IMR-90 (cell line): ENCODE results near the gene TLK2. TPM values are rescaled to one million over a fixed set of nuclear protein-coding genes. Genes with fewer than 3 reads are reported as not detected.

Source experiments
- ATAC-seq: fragments of 200-7000 bp; cut with Tn5 transposase; 2 replicates; pipeline ENCODE4 v1.9.1; 2020; ENCODE audit warnings: low read depth, mild to moderate bottlenecking, moderate library complexity
- BruUV-seq: library from RNA; stranded (reverse); fragments of 400-500 nt; replicated peaks from 2 replicates; lab custom pipeline; 2021; lab: Mats Ljungman, UMichigan
- CTCF ChIA-PET: fragments of 300-600 bp; formaldehyde crosslinking; extraction: SDS; loops from one replicate; lab custom pipeline; 2021; ENCODE audit warnings: antibody characterized with exemption; lab: Yijun Ruan, JAX
- POLR2A ChIA-PET: fragments of 300-600 bp; sonication (Branson Sonifier 250); formaldehyde crosslinking; loops from one replicate; lab custom pipeline; 2022; ENCODE audit warnings: antibody characterized with exemption; ENCODE audit not compliant: unreplicated experiment; lab: Charles Lee
- DNase-seq: peaks from one replicate; pipeline ENCODE4 v3.0.0; 2013
- H2AFZ ChIP-seq: replicated peaks from 2 replicates; pipeline ENCODE3; 2013; ENCODE audit warnings: low read length, mild to moderate bottlenecking; ENCODE audit not compliant: poor library complexity
- H2AK5ac ChIP-seq: 2 replicates; pipeline ENCODE4 v1.6.1; 2013; ENCODE audit warnings: low read depth, low read length, inconsistent platforms
- H2AK9ac ChIP-seq: replicated peaks from 2 replicates; pipeline ENCODE3; 2013; ENCODE audit warnings: mild to moderate bottlenecking, low read depth, low read length, moderate library complexity; ENCODE audit not compliant: poor library complexity
- H2BK120ac ChIP-seq: 2 replicates; pipeline ENCODE4 v1.6.1; 2013; ENCODE audit warnings: low read depth, low read length, inconsistent platforms
- H2BK15ac ChIP-seq: 3 replicates; pipeline ENCODE4 v1.6.1; 2013; ENCODE audit warnings: low read depth, low read length, inconsistent platforms
- H2BK20ac ChIP-seq: 2 replicates; pipeline ENCODE4 v1.6.1; 2013; ENCODE audit warnings: low read depth, mild to moderate bottlenecking, inconsistent platforms, low read length, moderate library complexity
- H2BK5ac ChIP-seq: 2 replicates; pipeline ENCODE4 v1.6.1; 2013; ENCODE audit warnings: mild to moderate bottlenecking, low read depth, low read length, inconsistent platforms; ENCODE audit not compliant: poor library complexity, severe bottlenecking
- H3K14ac ChIP-seq: replicated peaks from 2 replicates; pipeline ENCODE4 v1.6.1; 2013; ENCODE audit warnings: low read depth, low read length, inconsistent platforms
- H3K18ac ChIP-seq: 2 replicates; pipeline ENCODE4 v1.6.1; 2013; ENCODE audit warnings: low read depth, low read length, control low read depth
- H3K23ac ChIP-seq: 2 replicates; pipeline ENCODE4 v1.6.1; 2013; ENCODE audit warnings: low read depth, low read length, inconsistent platforms
- H3K27ac ChIP-seq: 2 replicates; pipeline ENCODE4 v1.5.1; 2013; ENCODE audit warnings: mild to moderate bottlenecking, control low read depth, low read length; ENCODE audit not compliant: insufficient read depth
- H3K27me3 ChIP-seq: 2 replicates; pipeline ENCODE4 v1.6.1; 2013; ENCODE audit warnings: low read length; ENCODE audit not compliant: control insufficient read depth, insufficient read depth
- H3K36me3 ChIP-seq: 2 replicates; pipeline ENCODE4 v1.6.1; 2013; ENCODE audit warnings: low read length, mixed read lengths; ENCODE audit not compliant: control insufficient read depth, insufficient read depth
- H3K4ac ChIP-seq: 2 replicates; pipeline ENCODE4 v1.6.1; 2013; ENCODE audit warnings: low read depth, low read length, inconsistent platforms
- H3K4me1 ChIP-seq: 2 replicates; pipeline ENCODE4 v1.6.1; 2013; ENCODE audit warnings: low read length, mixed read lengths; ENCODE audit not compliant: control insufficient read depth, insufficient read depth
- H3K4me2 ChIP-seq: 2 replicates; pipeline ENCODE4 v1.6.1; 2013; ENCODE audit warnings: low read depth, mild to moderate bottlenecking, control low read depth, low read length, moderate library complexity
- H3K4me3 ChIP-seq: 2 replicates; pipeline ENCODE4 v1.5.1; 2013; ENCODE audit warnings: low read depth, mild to moderate bottlenecking, control low read depth, low read length, moderate library complexity; ENCODE audit not compliant: insufficient read depth
- H3K56ac ChIP-seq: 2 replicates; pipeline ENCODE4 v1.6.1; 2013; ENCODE audit warnings: low read length, inconsistent platforms; ENCODE audit not compliant: insufficient read depth; ENCODE audit errors: extremely low read depth
- H3K79me1 ChIP-seq, 2 experiments: 2 replicates each; pipeline ENCODE4 v1.6.1; 2013; ENCODE audit warnings: low read length in 2 of 2, inconsistent platforms in 1 of 2, low read depth in 1 of 2
- H3K9ac ChIP-seq: 2 replicates; pipeline ENCODE4 v1.6.1; 2013; ENCODE audit warnings: low read depth, low read length, control low read depth
- H3K9me1 ChIP-seq: 2 replicates; pipeline ENCODE4 v1.6.1; 2013; ENCODE audit warnings: low read length, inconsistent platforms; ENCODE audit not compliant: insufficient read depth
- H3K9me3 ChIP-seq: 2 replicates; pipeline ENCODE4 v1.6.1; 2013; ENCODE audit warnings: low read length; ENCODE audit not compliant: control insufficient read depth, insufficient read depth
- H4K20me1 ChIP-seq: 2 replicates; pipeline ENCODE4 v1.6.1; 2013; ENCODE audit warnings: low read length, inconsistent platforms; ENCODE audit not compliant: insufficient read depth
- H4K5ac ChIP-seq: 2 replicates; pipeline ENCODE4 v1.6.1; 2013; ENCODE audit warnings: mild to moderate bottlenecking, low read depth, low read length, control low read depth
- H4K8ac ChIP-seq, 2 experiments: 2 replicates each; pipeline ENCODE4 v1.6.1; 2013; ENCODE audit warnings: low read depth in 2 of 2, low read length in 2 of 2, control low read depth in 1 of 2, inconsistent platforms in 1 of 2
- H4K91ac ChIP-seq: 2 replicates; pipeline ENCODE4 v1.6.1; 2013; ENCODE audit warnings: low read depth, low read length, inconsistent platforms; ENCODE audit not compliant: insufficient read depth
- BHLHE40 ChIP-seq: fragments of 150-350 bp; IDR thresholded peaks from 2 replicates; pipeline ENCODE4 v1.6.1; 2016; ENCODE audit warnings: mild to moderate bottlenecking, low read depth, low read length
- CEBPB ChIP-seq: IDR thresholded peaks from 2 replicates; pipeline ENCODE4 v1.6.1; 2012; ENCODE audit warnings: low read depth, low read length, improper control_type of control experiment
- FOS ChIP-seq: fragments of 150-350 bp; IDR thresholded peaks from 2 replicates; pipeline ENCODE4 v1.6.1; 2016; ENCODE audit warnings: low read depth, low read length
- MAFK ChIP-seq: IDR thresholded peaks from 2 replicates; pipeline ENCODE4 v1.6.1; 2012; ENCODE audit warnings: low read depth, low read length, improper control_type of control experiment
- MAZ ChIP-seq: IDR thresholded peaks from 2 replicates; pipeline ENCODE4 v1.6.1; 2012; ENCODE audit warnings: low read depth, mild to moderate bottlenecking, low read length, improper control_type of control experiment, moderate library complexity, borderline replicate concordance
- MXI1 ChIP-seq: IDR thresholded peaks from 2 replicates; pipeline ENCODE4 v1.6.1; 2012; ENCODE audit warnings: low read depth, mild to moderate bottlenecking, low read length, moderate library complexity, borderline replicate concordance
- POLR2A ChIP-seq: IDR thresholded peaks from 2 replicates; pipeline ENCODE4 v1.6.1; 2012; ENCODE audit warnings: mild to moderate bottlenecking, low read depth, low read length
- RCOR1 ChIP-seq: IDR thresholded peaks from 2 replicates; pipeline ENCODE4 v1.6.1; 2012; ENCODE audit warnings: mild to moderate bottlenecking, low read length, improper control_type of control experiment; ENCODE audit not compliant: insufficient replicate concordance
- RFX5 ChIP-seq: IDR thresholded peaks from 2 replicates; pipeline ENCODE4 v1.8.0; 2012; ENCODE audit warnings: low read depth, mild to moderate bottlenecking, low read length, moderate library complexity
- WGBS, 2 experiments: methylation state at CpG; one replicate each; pipeline versions ENCODE4 v1.1.5 to v1.1.7; 2013; ENCODE audit warnings: missing lambda C conversion rate in 2 of 2; ENCODE audit not compliant: insufficient read length in 1 of 2; ENCODE audit errors: extremely low coverage in 2 of 2; 5-methylcytosine and 5-hydroxymethylcytosine counted together
- dilution Hi-C: fragments of 300-500 bp; cut with HindIII; formaldehyde crosslinking; loops from one replicate; pipeline ENCODE4 v1.14.3; 2018; ENCODE audit warnings: low sequenced_read_pairs; ENCODE audit not compliant: unreplicated experiment
- in situ Hi-C: fragments of 300-500 bp; cut with MboI; formaldehyde crosslinking; loops from 3 replicates; pipeline ENCODE4 v1.14.3; 2019; ENCODE audit warnings: low sequenced_read_pairs, inconsistent platforms, mixed read lengths
- intact Hi-C: fragments of 100-400 bp; cut with micrococcal nuclease; formaldehyde crosslinking; loops from 2 replicates; pipeline ENCODE4 v1.10.0; 2022
- polyA plus RNA-seq, 3 experiments: library from polyadenylated mRNA; depleted of rRNA; stranded (reverse); fragments of >200 nt; gene quantifications; 2 replicates each; pipeline ENCODE4 v1.2.3, GENCODE V29; 2012; ENCODE audit warnings: low replicate concordance in 1 of 3
- total RNA-seq: library from RNA; depleted of rRNA; stranded (reverse); fragments of >200 nt; gene quantifications from 2 replicates; pipeline ENCODE4 v1.2.3, GENCODE V29; 2012
- TF ChIP-seq, protein P1 (sequence below): conservative IDR thresholded peaks from 2 replicates; pipeline ENCODE4 v1.5.1; 2012; ENCODE audit warnings: mild to moderate bottlenecking, low read depth, low read length, improper control_type of control experiment
- TF ChIP-seq, protein P2 (sequence below): fragments of 150-350 bp; IDR thresholded peaks from 2 replicates; pipeline ENCODE4 v1.6.1; 2016; ENCODE audit warnings: low read depth, mild to moderate bottlenecking, low read length, moderate library complexity, borderline replicate concordance
- TF ChIP-seq, protein P3 (sequence below): fragments of 150-350 bp; IDR thresholded peaks from 2 replicates; pipeline ENCODE4 v1.6.1; 2017; ENCODE audit warnings: mild to moderate bottlenecking, antibody characterized with exemption, low read length, low read depth

Gene TLK2
- total and polyA plus RNA-seq, 2 of the 4 experiments (the other 2 are of a cell fraction), result 35.7 to 39.4 TPM

DNA sequence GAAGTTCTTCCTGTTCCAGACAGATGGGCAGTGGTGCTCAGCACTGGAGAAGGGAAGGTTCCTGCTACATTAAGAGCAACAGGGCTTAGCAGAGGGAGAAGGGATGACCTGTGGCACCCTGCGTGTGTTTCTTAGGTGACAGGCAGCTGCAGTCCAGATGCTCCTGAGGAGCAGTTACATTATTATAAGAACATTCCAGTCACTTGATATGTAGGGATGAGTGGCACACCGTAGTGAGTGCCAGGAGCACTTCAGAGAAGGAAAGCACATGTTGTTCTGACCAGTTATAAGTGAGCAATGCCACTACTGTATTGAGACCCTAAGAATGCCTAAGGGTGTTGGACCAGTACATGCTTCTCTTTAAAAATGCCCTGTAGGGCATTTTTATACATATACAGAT is 108.9 kb downstream of the TLK2 start:
- no peak overlapping the region for H4K91ac ChIP-seq
- no peak overlapping the region for H2AK5ac ChIP-seq
- no peak overlapping the region for H3K56ac ChIP-seq
- H4K20me1 ChIP-seq, result peaks cover 8% of the 10 kb centered on the region; the same call in 1 of the 2 replicates
- no peak overlapping the region for H2BK15ac ChIP-seq
- no peak overlapping the region for H3K18ac ChIP-seq
- H3K27me3 ChIP-seq, result no peaks in the 10 kb centered on the region
- H3K9me1 ChIP-seq, result peaks cover 10% of the 10 kb centered on the region
- BruUV-seq, result no TSS peak
- H2BK120ac ChIP-seq, result no peak overlapping the region
- peaks cover 6% of the 10 kb centered on the region for H3K4me1 ChIP-seq
- ChIA-PET CTCF (no interaction called here), POLR2A (no interaction called here)
- no peak overlapping the region for H4K5ac ChIP-seq
- H3K36me3 ChIP-seq, result peaks cover 38% of the 10 kb centered on the region
- H4K8ac ChIP-seq, result 0 out of 4 replicates have a peak overlapping the region, but pooled peaks of 1 of the 2 experiments have one; percentile 6
- no peak overlapping the region for H3K14ac ChIP-seq
- ATAC-seq (no peak), DNase-seq (no peak)
- H3K27ac ChIP-seq, result no peak overlapping the region
- H3K9ac ChIP-seq, result no peak overlapping the region
- intact Hi-C loops (no loop called here), dilution Hi-C loops (no loop called here), in situ Hi-C loops (no loop called here)
- TF ChIP-seq RCOR1 (no peak), MAZ (no peak), MXI1 (no peak), MAFK (no peak), RFX5 (no peak), BHLHE40 (no peak), CEBPB (no peak), FOS (no peak), POLR2A (no peak)
- TF ChIP-seq, protein P1, sequence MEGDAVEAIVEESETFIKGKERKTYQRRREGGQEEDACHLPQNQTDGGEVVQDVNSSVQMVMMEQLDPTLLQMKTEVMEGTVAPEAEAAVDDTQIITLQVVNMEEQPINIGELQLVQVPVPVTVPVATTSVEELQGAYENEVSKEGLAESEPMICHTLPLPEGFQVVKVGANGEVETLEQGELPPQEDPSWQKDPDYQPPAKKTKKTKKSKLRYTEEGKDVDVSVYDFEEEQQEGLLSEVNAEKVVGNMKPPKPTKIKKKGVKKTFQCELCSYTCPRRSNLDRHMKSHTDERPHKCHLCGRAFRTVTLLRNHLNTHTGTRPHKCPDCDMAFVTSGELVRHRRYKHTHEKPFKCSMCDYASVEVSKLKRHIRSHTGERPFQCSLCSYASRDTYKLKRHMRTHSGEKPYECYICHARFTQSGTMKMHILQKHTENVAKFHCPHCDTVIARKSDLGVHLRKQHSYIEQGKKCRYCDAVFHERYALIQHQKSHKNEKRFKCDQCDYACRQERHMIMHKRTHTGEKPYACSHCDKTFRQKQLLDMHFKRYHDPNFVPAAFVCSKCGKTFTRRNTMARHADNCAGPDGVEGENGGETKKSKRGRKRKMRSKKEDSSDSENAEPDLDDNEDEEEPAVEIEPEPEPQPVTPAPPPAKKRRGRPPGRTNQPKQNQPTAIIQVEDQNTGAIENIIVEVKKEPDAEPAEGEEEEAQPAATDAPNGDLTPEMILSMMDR, result no peak
- TF ChIP-seq, protein P2, sequence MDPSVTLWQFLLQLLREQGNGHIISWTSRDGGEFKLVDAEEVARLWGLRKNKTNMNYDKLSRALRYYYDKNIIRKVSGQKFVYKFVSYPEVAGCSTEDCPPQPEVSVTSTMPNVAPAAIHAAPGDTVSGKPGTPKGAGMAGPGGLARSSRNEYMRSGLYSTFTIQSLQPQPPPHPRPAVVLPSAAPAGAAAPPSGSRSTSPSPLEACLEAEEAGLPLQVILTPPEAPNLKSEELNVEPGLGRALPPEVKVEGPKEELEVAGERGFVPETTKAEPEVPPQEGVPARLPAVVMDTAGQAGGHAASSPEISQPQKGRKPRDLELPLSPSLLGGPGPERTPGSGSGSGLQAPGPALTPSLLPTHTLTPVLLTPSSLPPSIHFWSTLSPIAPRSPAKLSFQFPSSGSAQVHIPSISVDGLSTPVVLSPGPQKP, result no peak
- TF ChIP-seq, protein P3, sequence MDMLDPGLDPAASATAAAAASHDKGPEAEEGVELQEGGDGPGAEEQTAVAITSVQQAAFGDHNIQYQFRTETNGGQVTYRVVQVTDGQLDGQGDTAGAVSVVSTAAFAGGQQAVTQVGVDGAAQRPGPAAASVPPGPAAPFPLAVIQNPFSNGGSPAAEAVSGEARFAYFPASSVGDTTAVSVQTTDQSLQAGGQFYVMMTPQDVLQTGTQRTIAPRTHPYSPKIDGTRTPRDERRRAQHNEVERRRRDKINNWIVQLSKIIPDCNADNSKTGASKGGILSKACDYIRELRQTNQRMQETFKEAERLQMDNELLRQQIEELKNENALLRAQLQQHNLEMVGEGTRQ, result no peak
- H3K79me1 ChIP-seq, result peaks cover 23 to 36% of the 10 kb centered on the region in 2 experiments
- no peaks in the 10 kb centered on the region for H3K9me3 ChIP-seq
- no peak overlapping the region for H3K4me2 ChIP-seq
- no peak overlapping the region for H3K4ac ChIP-seq
- no peak overlapping the region for H2BK20ac ChIP-seq
- peak overlapping the region; percentile 53 for H2BK5ac ChIP-seq
- H2AFZ ChIP-seq, result no peak overlapping the region
- no CpG with 5 or more reads among the region's 2 CpGs for WGBS, 2 experiments
- H3K4me3 ChIP-seq, result no peak overlapping the region
- no peak overlapping the region for H2AK9ac ChIP-seq
- H3K23ac ChIP-seq, result no peak overlapping the region; the same call in 1 of the 2 replicates
